Astrocyte of the spinal cord (primary cell): Measurements from ENCODE around the gene DNAJC15.

Source experiments
- DNase-seq: peaks from one replicate; pipeline ENCODE4 v3.0.0; 2011; ENCODE audit warnings: low read depth, low spot score
- H3K4me3 ChIP-seq: 2 replicates; pipeline ENCODE4 v1.5.1; 2011; ENCODE audit warnings: low read depth, mild to moderate bottlenecking, low read length, moderate library complexity
- in situ Hi-C: cut with HindIII; loops from 2 replicates; pipeline ENCODE4 v1.10.0; 2017; ENCODE audit warnings: low sequenced_read_pairs
- TF ChIP-seq, protein P1 (sequence below): IDR thresholded peaks from 2 replicates; pipeline ENCODE4 v1.5.1; 2012; ENCODE audit warnings: low read depth, mild to moderate bottlenecking, low read length, inconsistent platforms

DNAJC15 gene

DNA sequence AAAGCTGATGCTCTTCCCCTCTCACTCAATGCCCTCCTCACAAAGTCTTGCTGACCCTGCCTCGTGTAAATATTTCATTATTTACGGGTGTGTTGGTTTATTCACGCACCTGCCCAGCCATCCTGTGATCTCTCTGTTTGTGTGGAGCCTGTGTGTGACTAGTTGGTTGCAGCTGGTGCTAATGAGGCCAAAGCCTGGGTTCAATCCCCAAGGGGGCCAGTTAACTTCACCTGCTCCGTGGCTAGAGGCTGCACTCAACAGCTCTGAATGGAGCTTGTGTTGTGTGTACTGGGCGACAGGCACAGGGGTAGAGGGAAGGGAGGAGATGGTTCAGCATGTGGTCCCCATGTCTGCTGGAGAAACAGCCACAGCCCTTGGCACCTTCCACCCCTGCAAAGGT lies 109.5 kb downstream of the DNAJC15 start:
- DNase-seq: no peak
- H3K4me3 ChIP-seq: no peak overlapping the region
- in situ Hi-C loops: no loop called here
- TF ChIP-seq, protein P1, sequence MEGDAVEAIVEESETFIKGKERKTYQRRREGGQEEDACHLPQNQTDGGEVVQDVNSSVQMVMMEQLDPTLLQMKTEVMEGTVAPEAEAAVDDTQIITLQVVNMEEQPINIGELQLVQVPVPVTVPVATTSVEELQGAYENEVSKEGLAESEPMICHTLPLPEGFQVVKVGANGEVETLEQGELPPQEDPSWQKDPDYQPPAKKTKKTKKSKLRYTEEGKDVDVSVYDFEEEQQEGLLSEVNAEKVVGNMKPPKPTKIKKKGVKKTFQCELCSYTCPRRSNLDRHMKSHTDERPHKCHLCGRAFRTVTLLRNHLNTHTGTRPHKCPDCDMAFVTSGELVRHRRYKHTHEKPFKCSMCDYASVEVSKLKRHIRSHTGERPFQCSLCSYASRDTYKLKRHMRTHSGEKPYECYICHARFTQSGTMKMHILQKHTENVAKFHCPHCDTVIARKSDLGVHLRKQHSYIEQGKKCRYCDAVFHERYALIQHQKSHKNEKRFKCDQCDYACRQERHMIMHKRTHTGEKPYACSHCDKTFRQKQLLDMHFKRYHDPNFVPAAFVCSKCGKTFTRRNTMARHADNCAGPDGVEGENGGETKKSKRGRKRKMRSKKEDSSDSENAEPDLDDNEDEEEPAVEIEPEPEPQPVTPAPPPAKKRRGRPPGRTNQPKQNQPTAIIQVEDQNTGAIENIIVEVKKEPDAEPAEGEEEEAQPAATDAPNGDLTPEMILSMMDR: no peak

DNA sequence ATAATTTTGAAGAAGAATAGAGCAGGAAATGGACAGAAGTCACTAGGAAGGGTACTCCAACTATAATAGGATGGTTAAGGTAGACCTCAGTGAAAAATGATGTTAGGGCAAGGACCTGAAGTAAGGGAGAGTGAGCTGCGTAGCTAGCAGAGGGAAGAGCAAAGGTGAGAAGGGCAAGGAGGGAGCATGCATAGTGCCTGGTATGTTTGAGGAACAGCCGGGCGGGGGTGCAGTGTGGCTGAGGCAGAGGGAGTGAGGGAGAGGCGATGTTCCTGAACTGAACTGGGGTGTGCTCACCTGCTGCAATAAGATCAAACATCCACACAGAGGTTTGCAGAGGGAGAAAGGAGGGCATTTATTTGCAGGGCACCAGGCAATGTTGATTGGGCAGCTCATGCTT lies 110.4 kb downstream of the DNAJC15 start:
- TF ChIP-seq, protein P1: no peak
- in situ Hi-C loops: no loop called here

DNA sequence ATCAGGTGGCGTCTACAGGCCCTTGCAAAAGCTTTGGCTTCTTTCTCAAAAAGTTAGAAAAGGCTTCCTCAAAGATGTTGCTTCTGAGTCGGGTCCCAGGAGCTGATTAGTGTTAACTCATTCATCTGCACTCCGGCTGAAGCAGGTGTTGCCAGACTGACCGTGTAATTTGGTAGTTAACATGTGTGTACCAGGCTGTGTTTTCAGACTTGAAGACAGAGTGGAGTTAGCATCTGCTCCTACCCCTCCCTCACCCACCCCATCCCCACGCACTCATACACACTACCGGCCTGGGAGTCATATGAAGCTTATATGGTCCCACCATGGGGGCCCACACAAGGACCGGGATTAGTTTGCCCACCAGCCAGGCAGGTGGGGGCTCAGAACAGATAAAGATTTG lies 111.5 kb downstream of the DNAJC15 start:
- H3K4me3 ChIP-seq: no peak overlapping the region
- TF ChIP-seq, protein P1: no peak
- in situ Hi-C loops: no loop called here
- no peak for DNase-seq

More for the DNA sequence above, 110.4 kb downstream of the DNAJC15 start:
- DNase-seq: no peak
- no peak overlapping the region for H3K4me3 ChIP-seq

DNA sequence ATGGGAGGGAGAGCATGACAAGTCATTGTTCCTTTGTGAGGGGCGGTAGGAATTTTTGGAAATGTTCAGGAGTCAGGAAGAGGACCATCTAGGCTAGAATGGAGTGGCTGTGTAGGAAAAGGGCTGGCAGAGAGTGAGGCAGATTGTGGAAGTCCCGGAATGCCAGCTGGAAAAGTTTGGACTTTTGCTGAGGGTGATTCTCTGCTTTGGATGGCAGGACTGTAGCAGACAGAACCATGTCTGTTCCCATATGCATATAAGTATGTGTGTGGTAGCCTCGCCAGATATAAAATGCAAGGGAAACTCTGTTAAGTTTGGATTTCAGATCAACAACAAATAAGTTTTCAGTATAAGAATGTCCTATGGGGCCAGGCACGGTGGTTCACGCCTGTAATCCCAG lies 112.1 kb downstream of the DNAJC15 start:
- TF ChIP-seq, protein P1: no peak
- no peak for DNase-seq
- in situ Hi-C loops: no loop called here
- H3K4me3 ChIP-seq: no peak overlapping the region

DNA sequence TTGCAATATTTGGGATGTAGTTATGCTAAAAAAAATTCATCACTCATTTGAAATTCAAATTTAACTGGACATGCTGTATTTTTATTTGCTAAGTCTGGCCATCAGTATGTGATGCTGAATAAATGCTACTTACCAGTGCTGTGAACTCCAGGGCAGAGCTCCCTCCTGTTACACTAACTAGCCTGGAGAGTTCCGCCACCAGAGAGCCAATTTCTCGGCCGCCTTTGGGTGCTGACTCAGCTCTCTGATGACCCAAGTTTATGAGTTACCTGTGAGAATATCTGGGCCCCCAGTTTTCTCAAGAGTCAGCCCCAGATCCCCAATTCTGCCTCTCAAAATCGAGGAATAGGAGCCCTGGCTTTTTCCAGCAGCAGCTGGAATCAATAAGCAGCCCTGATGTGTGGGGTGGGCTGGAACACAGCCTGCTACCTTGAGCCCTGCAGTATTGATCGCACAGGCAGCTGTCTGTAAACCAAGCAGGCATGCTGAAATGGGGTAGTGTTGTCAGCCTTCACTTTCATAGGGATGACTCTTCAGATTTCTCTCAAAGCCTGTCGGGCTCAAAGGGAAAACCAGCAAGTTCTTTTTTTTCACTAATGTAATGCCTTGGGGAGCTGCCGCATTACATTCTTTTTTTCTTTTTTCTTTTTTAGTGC lies 113.7 kb downstream of the DNAJC15 start:
- in situ Hi-C loops: no loop called here
- no peak for DNase-seq
- no peak overlapping the region for H3K4me3 ChIP-seq
- TF ChIP-seq, protein P1: no peak

DNA sequence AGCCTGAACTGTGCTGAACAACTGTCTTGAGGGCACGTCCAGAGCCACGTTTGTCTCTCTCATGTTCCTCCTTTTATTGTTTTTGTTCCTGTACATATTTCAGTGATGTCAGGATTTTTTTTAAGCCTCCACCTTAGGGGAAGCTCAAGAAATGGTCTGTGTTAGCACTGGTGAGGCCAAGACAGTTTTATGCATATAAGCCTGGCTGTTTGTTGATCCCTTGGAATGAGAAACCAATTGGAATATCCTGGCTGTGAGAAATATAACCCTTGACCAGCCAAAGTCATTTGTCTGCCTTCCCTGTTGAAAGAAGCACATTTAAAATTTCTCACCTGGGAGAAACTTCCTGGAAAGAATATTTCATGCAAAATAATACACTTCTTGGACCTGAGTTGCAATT lies 115.8 kb downstream of the DNAJC15 start:
- in situ Hi-C loops: no loop called here
- TF ChIP-seq, protein P1: no peak
- DNase-seq: no peak
- H3K4me3 ChIP-seq: no peak overlapping the region
